Stimulated activated CD8-positive, alpha-beta memory T cell treated with anti-CD3 and anti-CD28 coated beads, Interleukin-4, amount 100 ng/mL, for 24 hours (primary cell): Measurements from ENCODE around the gene GGA2.
"Not testable (repeated sequence)": the region's sequence is repeated elsewhere in the genome, so short reads cannot be mapped to it uniquely, and the experiment has no call there.

Experiments
- DNase-seq: peaks from one replicate; pipeline ENCODE4 v3.0.0-alpha.2; 2020; ENCODE audit warnings: low read depth

GGA2 gene

DNA sequence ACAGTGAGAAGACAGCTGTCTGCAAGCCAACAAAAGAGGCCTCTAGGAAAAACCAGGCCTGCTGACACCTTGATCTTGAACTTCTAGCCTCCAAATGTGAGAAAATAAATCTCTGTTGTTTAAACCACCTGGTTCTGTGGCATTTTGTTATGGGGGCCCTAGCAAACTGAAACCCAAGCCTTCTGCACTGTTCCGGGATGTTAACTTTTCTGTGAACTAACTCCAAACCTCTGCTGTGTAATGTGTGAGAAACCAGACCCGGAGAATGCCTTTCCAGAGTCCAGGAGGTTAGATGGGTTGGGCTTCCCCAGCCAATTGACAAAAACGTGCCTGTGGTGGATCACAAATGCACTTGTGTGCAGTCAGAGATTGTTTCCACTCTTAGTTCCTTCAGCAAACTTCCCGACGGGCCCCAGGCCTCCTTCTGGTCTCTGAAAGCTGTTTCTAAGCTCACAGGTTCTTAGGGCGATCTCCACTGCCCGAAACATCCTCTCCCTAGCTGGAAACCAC, 13.6 kb upstream of the GGA2 start:
- DNase-seq, result no peak

DNA sequence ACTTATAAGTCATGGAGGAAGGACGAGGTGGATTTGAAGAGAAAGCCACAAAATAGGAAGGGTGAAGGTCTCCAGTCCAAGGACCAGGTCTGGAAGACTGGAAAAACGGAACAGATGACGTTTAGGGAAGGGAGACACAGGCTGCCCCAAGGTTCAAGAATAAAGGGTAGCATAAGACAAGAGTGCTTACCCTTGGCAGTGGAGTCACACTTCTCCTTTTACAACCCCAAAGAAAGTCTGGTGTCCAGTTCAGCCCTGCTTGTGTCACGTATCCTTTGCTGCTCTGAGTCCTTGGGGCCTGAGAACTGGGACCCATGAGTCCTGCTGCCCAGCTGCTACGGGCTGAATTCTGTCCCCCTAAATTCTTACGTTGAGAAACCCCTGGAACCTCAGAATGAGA, 13.0 kb upstream of the GGA2 start:
- DNase-seq, result no peak

DNA sequence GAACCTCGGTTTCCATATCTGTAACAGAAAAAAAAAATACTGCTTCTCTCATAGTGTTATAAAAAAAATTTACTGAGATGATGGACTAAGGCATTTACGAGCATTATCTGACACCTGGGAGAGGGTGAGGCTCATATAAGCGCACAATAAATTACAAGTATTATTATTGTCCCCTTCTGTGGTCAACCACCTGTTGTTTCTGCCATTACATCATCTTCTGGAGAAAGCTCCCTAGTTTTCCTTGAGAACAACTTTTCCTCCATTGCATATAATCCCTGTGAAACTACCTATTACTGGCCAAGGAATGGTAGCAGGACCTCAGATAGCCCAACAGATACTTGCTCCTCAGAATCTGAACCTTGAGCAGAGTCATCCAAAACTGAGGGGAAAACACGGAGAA, 11.7 kb upstream of the GGA2 start:
- DNase-seq, result no peak

DNA sequence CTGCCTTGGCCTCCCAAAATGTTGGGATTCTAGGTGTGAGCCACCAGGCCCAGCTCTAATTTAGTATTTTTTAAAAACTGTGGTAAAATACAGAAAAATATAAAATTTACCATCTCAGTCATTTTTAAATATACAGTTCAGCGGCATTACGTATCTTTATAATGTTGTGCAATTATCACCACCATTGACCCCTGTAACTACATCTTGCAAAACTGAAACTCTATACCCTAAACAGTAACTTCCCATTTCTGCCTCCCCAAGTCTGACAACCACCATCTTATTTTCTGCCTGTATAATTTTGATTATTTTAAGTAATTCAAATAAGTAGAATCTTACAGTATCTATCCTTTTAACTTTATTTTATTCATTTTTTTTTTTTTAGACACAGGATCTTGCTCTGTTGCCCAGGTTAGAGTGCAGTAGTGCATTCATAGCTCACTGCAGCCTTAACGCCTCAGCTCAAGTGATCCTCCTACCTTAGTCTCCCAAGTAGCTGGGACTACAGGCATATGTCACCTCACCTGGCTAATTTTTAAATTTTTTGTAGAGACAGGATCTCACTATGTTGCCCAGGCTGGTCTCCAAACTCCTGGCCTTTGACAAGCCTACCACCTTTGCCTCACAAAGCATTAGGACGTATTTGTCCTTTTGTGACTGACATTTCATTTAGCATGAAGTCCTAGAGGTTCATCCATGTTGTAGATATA, 10.9 kb upstream of the GGA2 start:
- no peak for DNase-seq

DNA sequence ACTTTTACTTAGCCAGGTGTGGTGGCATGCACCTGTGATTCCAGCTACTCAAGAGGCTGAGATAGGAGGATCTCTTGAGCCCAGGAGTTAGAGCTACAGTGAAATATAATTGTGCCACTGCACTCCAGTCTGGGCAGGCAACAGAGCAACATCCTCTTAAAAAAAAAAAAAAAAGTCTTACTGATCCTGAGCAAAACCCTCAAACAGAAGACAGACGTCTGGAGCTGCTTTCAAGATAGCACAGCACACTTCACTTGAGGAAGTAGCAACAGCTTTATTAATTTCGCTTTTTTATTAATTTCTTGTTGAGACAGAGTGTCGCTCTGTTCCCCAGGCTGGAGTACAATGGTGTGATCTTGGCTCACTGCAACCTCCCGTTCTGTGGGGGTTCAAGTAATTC, 10.2 kb upstream of the GGA2 start:
- DNase-seq, result no peak

DNA sequence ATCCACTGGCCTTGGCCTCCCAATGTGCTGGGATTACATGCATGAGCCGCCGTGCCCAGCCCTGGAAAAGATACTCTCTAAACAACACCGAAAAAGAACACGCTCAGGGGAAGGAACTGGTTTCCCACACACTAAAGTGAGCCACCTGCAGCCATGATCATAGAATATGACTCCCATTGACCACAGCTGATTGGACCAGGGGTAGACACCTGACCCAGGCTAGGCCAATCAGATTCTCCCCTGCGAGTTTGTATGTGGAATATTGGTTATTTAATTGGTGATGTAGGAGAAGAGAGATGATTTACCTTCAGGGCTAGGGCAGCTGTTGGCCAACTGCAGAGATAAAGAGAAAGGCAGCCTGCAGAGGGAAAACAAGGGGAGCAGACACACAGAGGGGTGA, 9.0 kb upstream of the GGA2 start:
- no peak for DNase-seq

DNA sequence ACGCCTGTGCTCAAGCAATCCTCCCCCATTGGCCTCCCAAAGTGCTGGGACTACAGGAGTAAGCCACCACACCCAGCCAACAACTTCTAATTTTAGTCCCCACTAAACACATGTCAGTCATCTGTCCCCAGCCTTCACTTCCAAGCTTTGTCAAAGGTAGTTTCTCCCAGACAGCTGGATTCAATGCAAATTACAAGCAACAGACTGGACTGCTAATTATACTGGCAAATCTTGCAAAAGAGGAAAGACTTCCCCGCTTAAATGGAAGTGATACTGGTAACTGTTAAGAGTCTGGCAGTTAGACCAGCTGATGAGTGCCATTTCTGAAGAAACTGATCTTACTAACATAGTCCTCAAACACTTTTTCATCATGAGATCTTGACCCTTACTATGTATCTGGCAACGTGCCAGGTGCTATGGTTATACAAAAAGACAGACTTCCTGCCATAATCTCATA, 8.2 kb upstream of the GGA2 start:
- DNase-seq, result no peak

DNA sequence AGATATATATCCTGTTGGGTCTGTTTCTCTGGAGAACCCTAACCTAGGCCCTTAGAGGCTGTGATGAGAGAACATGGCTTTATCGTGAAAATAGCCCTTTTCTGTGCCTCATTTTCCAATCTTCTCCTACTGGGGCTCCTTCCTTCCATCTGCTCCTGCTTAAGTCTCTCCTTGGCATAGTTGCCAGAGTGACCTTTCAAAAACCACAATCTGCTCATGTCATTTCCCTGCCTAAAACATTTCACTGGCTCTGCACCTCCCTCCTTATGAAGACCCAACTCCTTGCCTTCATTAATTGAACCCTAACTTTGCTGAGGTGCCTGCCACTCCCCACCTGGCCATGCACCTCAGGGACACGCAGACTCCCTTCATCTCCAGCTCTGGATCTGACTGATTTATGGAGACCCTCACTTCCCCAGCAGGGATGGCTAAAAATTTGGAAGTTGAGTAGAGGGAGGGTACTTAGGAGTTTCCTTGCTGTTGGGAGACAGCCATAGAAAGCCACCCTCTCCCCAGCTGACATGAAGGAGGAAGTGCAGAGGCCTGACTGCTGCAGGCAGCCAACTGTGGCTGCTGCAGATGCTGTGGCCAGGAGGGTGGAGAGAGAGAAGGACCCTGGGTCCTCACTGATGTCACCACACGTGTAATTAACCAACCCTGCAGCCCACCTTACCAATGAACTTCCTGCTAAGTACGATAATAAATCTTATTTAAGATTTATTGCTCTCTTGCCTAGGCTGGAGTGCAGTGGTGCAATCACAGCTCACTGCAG, 6.3 kb upstream of the GGA2 start:
- DNase-seq, result no peak

DNA sequence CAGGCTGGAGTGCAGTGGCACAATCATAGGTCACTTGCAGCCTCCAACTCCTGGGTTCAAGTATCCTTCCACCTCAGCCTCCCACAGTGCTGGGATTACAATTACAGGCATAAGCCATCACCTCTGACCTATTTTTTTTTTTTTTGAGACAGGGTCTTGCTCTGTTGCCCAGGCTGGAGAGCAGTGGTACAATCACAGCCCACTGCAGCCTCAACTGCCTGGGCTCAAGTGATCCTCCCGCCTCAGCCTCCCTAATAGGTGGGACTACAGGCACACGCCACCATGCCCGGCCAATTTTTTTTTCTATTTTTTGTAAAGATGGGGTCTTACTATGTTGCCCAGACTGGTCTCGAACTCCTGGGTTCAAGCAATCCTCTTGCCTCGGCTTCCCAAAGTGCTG, 5.6 kb upstream of the GGA2 start:
- DNase-seq, result no peak

DNA sequence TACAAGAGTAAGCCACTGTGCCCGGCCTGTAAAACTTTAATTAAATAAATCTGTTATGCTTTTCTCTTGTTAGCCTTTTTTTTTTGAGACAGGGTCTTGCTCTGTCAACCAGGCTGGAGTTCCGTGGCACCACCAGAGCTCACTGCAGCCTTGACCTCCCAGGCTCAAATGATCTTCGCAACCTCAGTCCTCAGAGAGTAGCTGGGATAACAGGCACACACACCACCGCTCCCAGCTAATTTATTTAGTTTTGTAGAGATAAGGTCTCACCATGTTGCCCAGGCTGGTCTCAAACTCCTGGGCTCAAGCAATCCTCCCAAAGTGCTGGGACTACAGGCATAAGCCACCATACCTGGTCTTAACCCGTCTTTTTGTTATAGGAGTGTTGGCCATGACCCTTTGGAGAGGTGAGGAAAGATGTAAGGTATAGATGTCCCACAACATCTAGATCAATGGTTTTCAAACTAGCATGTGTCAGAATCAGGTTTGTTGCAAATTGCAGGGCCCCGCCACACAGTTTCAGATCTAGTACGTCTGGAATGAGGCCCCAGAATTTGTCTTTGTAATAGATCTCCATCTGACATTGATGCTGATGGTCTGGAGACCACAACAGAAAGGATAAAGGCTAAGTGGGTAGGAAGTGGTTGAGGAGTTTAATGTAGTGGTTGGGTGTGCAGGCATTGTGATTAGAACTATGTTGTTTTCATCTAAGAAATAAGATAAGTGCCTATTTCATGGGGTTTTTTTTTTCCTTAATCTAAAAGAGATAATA, 4.3 kb upstream of the GGA2 start:
- no peak for DNase-seq

DNA sequence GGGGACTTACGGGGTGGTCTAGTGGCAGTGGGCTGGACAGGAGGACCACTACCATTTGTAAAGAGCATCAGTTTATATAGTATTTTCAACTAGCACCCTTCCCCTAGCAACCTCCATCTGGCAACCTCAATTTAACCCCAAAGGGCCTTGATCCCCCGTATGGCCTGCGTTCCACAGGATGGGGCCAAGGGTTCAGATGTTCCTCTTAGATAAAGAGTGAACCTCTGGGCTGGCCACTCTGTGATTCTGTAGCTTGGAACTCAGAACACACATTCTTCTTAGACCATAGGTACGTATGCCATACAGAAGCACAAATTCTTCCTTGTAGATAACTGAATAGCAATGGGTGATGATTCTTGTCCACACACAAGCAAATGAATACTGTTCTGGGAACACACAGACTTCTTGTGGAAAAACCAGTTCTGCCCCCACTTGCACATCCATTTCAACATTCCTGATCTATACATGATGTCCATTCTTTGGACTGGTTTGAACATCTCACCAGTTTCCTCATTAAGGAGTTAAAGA, 1.9 kb upstream of the GGA2 start:
- no peak for DNase-seq

DNA sequence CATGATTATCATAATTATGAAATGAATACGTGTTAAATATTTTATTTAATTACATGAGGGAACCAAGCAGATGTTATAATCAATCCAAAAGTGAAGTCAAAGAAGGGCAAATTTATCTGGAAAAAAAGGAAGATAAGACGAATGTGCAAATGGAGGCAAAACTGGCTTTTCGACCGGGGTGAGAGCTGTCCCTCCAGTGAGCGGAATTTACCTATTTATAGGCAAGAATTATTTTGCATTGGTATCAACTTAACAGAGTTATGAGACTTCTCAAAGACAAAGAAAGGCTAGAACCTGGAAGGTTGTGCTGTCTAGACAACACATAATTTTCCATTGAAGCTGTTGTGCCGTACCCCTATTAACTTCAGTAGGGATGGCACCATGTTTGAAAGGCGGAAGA, 1.4 kb upstream of the GGA2 start:
- DNase-seq, result no peak

DNA sequence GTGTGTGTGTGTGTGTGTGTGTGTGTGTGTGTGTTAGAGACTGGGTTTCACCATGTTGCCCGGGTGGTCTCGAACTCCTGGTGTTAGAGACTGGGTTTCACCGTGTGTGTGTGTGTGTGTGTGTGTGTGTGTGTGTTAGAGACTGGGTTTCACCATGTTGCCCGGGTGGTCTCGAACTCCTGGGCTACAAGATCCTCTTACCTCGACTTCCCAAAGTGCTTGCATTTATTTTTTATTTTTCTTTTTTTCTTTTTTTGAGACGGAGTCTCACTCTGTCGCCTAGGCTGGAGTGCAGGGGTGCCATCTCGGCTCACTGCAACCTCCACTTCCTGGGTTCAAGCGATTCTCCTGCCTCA, 599 bp upstream of the GGA2 start:
- DNase-seq, result not testable (repeated sequence)

DNA sequence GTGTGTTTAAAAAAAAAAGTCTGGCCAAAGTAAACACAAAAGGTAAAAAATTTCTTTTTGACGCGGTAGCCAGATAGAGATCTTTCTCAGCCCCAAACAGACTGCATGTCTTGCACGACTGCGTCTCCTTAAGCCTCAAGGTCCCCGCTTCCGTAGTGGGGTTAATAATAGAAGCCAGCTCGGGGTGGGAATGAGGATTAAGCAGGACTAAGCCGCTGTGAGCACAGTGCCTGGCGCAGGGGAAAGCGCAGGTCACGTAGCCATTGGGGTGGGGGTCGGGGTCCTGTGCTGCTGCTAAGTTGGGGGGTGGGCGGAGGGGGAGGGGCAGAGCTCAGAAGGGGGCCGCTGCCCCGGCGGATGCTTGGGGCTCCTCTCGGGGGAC, 521 bp downstream of the GGA2 start:
- DNase-seq, result no peak

DNA sequence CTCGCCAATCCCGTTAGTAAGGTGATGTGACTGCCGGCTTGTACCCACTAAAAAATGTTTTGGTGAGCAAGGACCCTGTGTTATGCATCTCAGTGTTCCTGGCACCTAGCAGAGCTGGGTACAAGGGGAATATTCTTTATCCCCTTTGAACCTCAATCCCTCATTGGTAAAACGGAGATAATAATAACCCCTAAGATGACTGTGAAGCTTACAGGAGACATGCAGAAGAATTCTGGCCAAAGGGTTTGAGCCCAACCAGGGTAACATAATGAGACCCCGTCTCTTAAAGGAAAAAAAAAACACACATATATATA, 896 bp downstream of the GGA2 start:
- no peak for DNase-seq

DNA sequence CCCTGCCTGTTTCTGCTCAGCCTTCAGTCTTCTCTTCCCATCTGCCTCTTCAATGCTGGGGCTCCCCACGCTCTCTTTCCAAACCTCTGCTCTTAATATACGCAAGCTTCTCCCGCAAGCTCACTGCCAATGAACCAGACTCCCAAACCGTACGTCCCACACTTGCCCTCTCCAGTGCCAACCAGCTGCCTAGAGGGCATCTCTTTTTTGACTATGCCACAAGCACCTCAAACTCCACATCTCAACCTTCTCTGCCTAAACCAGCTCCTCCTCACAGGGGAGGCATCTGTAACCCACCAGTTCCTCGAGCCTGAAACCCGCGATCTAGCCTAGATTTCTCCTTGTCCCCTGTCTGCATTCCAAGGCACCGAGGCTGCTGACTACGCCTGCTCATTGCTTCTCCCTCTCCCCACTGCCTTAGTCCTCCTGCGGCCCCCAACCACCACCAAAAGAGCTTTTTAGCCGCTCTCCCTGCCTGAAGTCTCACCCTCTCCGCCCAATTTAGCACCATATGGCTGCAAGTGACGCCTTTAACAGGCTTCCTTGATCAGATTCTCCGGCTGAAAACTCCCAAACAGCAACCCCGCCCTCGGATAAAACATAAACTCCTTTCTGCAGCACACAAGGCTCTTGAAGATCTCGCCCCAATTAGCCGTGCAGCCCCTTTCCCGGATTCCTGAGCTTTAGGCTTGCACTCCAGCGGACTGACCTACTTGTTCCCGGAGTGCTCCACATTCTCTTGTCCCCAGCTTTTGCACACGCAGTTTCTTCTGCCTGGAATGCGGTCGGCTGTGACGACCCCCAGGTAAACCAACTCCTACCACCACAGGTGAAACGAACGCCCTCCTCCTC, 1.5 kb downstream of the GGA2 start:
- DNase-seq, result no peak

DNA sequence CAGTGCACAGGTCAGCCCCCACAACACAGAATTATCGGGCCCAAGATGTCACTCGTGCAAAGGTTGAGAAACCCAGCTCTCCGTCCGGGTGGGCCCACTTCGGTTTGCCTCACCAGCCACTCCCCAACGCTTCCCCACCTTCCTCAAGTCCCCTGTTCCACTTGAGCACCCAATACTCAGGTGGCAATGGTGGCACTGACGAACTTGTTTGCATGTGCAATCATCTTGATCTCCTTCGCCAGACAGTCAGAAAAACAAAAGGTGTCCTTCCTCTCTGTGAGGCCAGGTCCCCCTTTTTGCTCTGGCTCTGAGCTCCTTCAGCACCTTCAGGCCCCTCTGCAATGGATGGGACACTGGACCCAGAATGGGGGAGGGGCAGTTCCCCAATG, 3.7 kb downstream of the GGA2 start:
- no peak for DNase-seq

DNA sequence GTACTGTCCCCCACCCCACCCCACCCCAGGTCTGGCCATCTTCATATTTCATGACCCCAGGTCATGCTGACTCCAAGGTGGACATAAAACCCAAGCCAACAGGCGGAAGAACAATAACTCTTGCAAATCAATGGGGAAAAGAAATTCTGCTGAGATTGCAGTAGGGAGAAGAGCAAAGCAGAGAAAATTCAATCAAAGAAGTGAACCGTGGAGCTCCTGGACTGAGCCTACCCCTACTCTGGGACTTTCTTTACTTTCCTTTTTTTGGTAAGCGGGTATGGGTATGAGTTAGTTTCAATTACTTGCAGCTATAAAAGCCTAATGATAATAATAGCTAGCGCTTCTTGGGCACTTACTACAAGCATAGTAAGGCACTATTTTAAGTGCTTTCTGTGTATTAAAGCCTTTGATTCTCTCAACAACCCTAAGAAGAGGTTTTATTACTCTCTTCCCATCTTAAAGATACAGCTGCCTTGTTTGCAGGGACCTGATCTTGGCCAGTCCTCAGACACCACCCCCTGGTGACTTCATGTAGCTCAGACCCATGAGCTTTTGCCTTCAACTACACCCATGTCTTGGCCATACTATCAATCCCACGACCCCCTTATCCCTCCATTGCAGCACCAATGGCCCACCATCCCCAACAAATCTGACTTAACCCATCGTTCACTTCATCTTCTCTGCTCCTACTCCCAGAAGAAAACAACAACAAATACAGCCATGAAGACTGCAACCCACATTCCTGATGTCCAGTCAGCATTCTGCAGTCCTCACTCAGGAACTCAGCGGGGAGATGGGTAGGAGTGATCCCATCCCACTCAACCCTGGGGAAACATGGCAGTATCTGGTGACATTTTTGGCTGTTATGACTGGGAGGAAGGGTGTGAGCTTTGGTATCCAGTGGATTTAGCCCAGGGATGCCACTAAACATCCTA, 4.4 kb downstream of the GGA2 start:
- DNase-seq, result no peak

DNA sequence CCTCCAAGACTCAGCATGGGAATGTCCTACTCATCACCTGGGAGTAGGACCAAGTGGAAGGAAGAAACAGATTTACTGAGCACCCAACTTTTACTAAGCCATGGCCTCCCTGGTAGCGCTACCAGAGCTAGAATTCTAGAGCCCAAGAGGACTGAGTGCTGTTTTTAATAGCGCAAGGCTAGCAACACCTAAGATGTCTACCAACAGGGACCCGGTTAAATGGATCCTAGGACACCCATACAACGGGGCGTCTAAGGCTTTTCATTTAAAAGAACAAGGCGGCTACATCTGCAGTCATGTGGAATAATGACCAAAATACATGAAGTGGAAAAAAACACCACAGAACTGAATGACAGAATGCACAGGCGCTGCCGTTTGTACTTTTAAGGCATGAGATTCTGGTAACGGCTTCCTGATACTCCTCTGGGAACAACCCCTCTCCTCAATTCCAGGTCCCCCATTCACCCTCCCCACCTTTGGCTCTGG, 5.1 kb downstream of the GGA2 start:
- DNase-seq, result no peak

DNA sequence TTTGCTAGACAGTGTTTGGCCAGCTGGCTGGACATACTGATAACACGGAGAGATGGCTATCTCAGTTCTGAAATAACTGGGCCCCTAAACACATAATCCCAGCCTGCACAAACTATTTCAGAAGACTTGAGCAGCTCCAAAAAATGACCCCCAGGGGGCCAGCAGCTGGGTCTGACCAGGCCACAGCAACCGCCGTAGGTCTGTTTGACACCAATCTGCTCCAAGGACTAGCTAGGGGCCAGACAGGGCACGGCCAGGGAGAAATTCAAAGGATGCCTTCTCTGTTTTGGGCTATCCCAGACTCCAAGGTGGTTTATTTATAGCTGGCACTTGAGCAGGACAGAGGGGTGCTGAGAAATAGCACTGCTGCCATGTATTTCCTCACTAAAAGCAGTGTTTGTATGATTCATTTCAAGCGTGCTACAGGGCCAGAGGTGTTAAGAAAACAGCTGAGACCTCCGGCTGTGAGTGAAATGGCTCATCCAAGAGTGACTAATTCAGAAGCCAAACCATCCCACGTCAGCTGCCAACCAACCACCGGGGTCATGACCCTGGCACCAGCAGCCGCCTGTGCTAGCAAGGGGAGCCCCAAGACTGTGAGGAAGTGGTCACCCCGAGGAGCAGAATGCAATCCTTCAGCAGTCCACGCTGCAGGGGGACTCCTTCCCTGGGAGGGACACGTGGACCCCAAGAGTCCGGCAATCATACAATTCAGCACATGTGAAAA, 5.7 kb downstream of the GGA2 start:
- peak; percentile 75 for DNase-seq
